Gastrocnemius medialis (tissue), 4 donors: ENCODE results near the gene NUP62. TPM values are rescaled to one million over a fixed set of nuclear protein-coding genes. Genes with fewer than 3 reads are reported as not detected.

Experiments
- ATAC-seq, 2 donors: fragments of 150-250 bp; one replicate each; pipeline ENCODE4 v1.9.1; 2016
- DNase-seq, 2 donors: peaks; one replicate each; pipeline ENCODE4 v3.0.0-alpha.2; 2019
- H3K27ac ChIP-seq, 4 donors: fragments of 200-600 bp; sonication (generic); 1 replicate in 1 of 4; 2 replicates in 3 of 4; pipeline ENCODE4 v1.5.1; 2016 to 2018; ENCODE audit warnings: mild to moderate bottlenecking in 2 of 4, moderate library complexity in 1 of 4
- H3K27me3 ChIP-seq, 3 donors: fragments of 200-600 bp; sonication (generic) in 2 of 3; 1 replicate in 1 of 3; 2 replicates in 2 of 3; pipeline versions ENCODE4 v1.5.1 to v1.6.0; 2016 to 2019; ENCODE audit warnings: mild to moderate bottlenecking in 1 of 3, moderate library complexity in 1 of 3
- H3K36me3 ChIP-seq, 2 donors: fragments of 200-600 bp; sonication (generic) in 1 of 2; one replicate each; pipeline ENCODE4 v1.5.1; 2017 to 2018
- H3K4me1 ChIP-seq, 2 donors: fragments of 200-600 bp; sonication (generic) in 1 of 2; one replicate each; pipeline ENCODE4 v1.5.1; 2016 to 2017; ENCODE audit warnings: mild to moderate bottlenecking in 2 of 2
- H3K4me3 ChIP-seq, 4 donors: fragments of 200-600 bp; sonication (generic) in 3 of 4; 1 replicate in 1 of 4; 2 replicates in 3 of 4; pipeline ENCODE4 v1.5.1; 2016 to 2019; ENCODE audit warnings: mild to moderate bottlenecking in 2 of 4
- H3K9me3 ChIP-seq, 3 donors: fragments of 200-600 bp; sonication (generic) in 2 of 3; 1 replicate in 1 of 3; 2 replicates in 2 of 3; pipeline ENCODE4 v1.5.1; 2016 to 2019
- POLR2A ChIP-seq, 2 donors: fragments of 450-650 bp; IDR thresholded peaks; one replicate each; pipeline ENCODE4 v1.6.1; 2017; ENCODE audit warnings: antibody characterized with exemption in 2 of 2, mild to moderate bottlenecking in 2 of 2, moderate library complexity in 2 of 2
- in situ Hi-C, 4 donors: fragments of 200-750 bp; cut with MboI; loops; one replicate each; pipeline versions ENCODE4 v1.15.0 to v1.8.0; 2017; ENCODE audit warnings: low sequenced_read_pairs in 4 of 4
- intact Hi-C: fragments of 100-400 bp; cut with DNase I; formaldehyde crosslinking; loops from one replicate; pipeline ENCODE4 v1.15.1; 2023; ENCODE audit warnings: low total_unique reads
- total RNA-seq, 4 donors: library from RNA; depleted of rRNA; stranded (reverse); fragments of >200 nt; gene quantifications; one replicate each; pipeline versions ENCODE4 v1.1.0 to v1.2.3, GENCODE V29; 2016
- TF ChIP-seq, protein P1 (sequence below), 5 experiments: fragments of 450-650 bp in 3 of 5; fragments of 200-600 bp in 2 of 5; sonication (generic) in 2 of 5; IDR thresholded peaks in 4 of 5; conservative IDR thresholded peaks in 1 of 5; 1 replicate in 4 of 5; 2 replicates in 1 of 5; pipeline ENCODE4 v1.5.1; 2016 to 2019; ENCODE audit warnings: antibody characterized with exemption in 5 of 5, mild to moderate bottlenecking in 3 of 5, moderate library complexity in 3 of 5

NUP62 gene
- total RNA-seq, 4 donors from 2014 or later = 32.8 to 38.0 (median 36.3) TPM

DNA sequence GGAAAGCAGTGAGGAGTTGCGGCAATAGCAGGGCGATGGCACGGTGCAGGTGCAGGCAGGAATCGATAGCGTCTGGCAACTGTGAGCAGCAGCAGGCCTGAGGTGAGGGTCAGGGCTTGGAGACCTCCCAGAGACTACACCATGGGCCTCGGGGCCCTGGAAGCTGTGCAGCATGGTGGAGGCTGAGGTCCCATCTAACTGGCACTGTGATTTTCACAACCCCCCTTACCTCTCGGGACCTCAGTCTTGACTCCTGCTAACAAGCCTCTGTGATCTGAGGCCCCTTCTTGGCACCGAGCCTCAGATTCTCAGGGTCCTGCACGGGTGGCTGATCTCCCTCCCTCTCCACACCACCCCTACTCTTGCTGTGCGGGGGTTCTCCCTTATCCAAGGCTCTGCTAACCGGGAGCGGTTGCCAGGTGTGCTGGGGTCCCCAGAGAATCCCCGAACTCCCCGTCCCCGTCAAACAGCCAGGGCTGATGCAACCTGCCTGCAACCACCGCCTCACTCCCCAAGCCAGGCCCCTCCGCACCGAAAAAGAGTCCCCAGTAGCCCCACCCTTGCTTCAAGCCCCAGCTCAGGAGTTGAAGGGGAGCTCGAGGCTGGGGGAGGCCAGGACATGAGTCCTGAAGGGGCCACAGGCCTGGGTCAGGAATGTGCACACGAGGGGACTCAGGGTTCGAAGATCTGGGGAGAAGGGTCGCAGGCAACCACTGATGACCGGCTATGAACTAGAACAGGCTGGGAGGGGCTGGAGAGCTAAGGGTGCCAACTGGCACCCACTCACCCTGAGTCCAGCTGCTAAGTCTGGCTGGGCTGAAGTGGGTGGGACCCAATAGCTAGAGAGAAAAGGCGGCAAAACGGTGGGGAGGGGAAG lies 5.1 kb downstream of the NUP62 start:
- Histone ChIP-seq H3K27me3 (no peaks in the 10 kb centered on the region), H3K4me3 (no peak overlapping the region), H3K27ac (peak overlapping the region in 1 of 4 donors; percentile 31), H3K9me3 (no peaks in the 10 kb centered on the region), H3K36me3 (peaks cover 0 to 21% of the 10 kb centered on the region in 2 donors), H3K4me1 (peaks cover 24 to 31% of the 10 kb centered on the region in 2 donors)
- TF ChIP-seq, protein P1, sequence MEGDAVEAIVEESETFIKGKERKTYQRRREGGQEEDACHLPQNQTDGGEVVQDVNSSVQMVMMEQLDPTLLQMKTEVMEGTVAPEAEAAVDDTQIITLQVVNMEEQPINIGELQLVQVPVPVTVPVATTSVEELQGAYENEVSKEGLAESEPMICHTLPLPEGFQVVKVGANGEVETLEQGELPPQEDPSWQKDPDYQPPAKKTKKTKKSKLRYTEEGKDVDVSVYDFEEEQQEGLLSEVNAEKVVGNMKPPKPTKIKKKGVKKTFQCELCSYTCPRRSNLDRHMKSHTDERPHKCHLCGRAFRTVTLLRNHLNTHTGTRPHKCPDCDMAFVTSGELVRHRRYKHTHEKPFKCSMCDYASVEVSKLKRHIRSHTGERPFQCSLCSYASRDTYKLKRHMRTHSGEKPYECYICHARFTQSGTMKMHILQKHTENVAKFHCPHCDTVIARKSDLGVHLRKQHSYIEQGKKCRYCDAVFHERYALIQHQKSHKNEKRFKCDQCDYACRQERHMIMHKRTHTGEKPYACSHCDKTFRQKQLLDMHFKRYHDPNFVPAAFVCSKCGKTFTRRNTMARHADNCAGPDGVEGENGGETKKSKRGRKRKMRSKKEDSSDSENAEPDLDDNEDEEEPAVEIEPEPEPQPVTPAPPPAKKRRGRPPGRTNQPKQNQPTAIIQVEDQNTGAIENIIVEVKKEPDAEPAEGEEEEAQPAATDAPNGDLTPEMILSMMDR (IDR thresholded peaks at IDR 0.05 in 4 of 5, conservative IDR thresholded peaks at IDR 0.05 in 1 of 5) = no peak
- ATAC-seq = no peak
- peak; percentile 16 to 52 for DNase-seq
- in situ Hi-C loops = no loop called here
- intact Hi-C loops = no loop called here

DNA sequence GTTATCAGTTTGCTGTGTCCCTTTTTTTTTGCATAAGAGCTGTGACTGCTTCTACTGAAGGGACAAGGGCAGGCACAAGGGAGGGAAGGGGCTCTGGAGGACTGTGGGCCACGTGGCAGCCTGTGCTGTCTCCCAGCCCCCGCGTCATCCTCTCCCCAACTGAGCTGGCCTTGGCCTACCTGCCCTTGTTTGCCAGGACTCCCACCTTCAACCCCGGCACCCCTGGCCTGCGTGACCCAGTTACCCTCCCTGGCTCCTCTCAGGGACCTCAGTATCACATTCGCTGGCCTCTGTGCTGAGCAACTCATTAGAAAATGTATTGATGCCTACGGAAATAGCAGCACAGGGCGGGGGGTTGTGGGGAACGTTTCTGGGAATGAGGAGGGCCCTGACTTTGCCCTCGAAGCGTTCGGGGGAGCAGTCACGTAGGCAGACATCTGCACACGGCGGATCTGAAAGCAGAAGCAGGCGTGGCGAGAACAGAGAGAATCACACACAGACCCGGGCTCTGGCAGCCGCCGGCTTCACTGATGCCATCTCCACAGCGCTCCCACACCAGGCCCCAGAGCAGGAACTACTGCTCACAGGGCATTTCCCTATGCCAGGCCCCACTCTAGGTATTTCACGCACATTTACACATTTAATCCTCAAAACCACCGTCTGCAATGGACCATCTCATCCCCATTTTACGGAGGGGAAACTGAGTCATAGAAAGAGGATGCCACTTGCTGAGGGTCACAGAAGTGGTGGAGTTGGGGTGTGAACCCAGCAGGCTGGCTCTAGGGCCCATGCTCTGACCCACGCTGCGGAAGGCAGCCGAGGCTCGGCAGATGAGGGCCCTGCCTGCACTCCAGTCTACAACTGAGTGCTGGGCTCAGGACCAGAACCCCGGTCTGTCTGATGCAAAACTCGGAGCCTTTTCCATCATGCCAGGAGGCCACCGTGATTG lies 6.0 kb downstream of the NUP62 start:
- H3K36me3 ChIP-seq = peaks cover 0 to 21% of the 10 kb centered on the region in 2 donors
- no peaks in the 10 kb centered on the region for H3K9me3 ChIP-seq
- ATAC-seq (no peak), DNase-seq (no peak)
- TF ChIP-seq, protein P1 (IDR thresholded peaks at IDR 0.05 in 4 of 5, conservative IDR thresholded peaks at IDR 0.05 in 1 of 5) = no peak
- no peak for TF ChIP-seq POLR2A (IDR thresholded peaks at IDR 0.05)
- H3K4me1 ChIP-seq = peaks cover 21 to 25% of the 10 kb centered on the region in 2 donors
- intact Hi-C loops = no loop called here
- H3K4me3 ChIP-seq = no peak overlapping the region
- no peak overlapping the region for H3K27ac ChIP-seq
- no peaks in the 10 kb centered on the region for H3K27me3 ChIP-seq
- in situ Hi-C loops = no loop called here

DNA sequence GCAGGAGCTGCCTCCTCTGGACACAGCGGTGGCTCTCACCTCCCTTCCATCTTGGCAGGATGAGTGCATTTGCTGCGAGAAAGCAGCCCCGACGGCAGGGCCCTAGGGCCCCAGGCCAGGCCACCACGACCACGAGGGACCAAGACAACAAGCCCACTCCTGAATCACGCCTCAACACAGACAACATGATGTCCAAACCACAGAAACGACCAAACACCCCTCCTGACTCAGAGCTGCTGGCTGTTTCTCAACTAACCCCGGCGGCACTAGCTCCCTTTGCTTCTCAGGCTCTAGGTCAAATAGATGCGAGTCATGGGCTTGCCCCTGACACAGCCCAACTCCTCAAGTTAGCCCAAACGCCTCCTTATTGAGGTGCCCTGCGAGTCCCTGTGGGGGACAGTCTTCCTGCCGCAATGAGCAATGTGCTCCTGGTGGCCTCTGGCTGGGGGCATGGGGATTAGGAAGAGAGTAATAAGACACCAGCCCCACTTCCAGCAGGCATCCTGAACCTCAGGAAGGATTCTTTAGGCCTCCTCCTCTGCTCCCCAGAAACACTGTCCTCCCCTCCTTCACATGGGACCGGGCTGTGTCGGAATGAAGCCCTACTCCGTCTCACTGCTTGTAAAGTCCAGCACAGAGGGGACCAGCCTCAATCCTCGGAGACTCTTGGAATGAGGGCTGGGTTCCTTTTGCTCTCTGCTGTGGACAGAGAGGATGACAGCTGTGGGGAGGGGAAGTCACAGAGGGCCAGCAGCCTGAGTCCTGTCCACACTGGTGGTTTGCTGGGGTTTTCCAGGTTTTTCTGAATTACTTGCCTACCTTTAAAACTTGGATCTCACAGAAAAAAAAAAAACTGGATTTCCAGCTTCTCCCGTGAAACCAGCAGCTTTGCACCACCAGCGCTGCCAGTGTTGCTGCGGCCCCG lies 7.2 kb downstream of the NUP62 start:
- peaks cover 9 to 13% of the 10 kb centered on the region in 2 donors for H3K4me1 ChIP-seq
- ATAC-seq (peak in 1 of 2 donors; percentile 8), DNase-seq (no peak)
- TF ChIP-seq, protein P1 (IDR thresholded peaks at IDR 0.05 in 4 of 5, conservative IDR thresholded peaks at IDR 0.05 in 1 of 5) = no peak
- TF ChIP-seq POLR2A (IDR thresholded peaks at IDR 0.05) = no peak
- no peak overlapping the region for H3K27ac ChIP-seq
- intact Hi-C loops = no loop called here
- no peaks in the 10 kb centered on the region for H3K27me3 ChIP-seq
- H3K4me3 ChIP-seq = no peak overlapping the region
- H3K36me3 ChIP-seq = peaks cover 0 to 16% of the 10 kb centered on the region in 2 donors
- H3K9me3 ChIP-seq = no peaks in the 10 kb centered on the region
- in situ Hi-C loops = no loop called here
